ENCODE measurements around the gene IL2RG. TPM values are rescaled to one million over a fixed set of nuclear protein-coding genes. Genes with fewer than 3 reads are reported as not detected.

IL2RG gene
- 8.9 TPM for total RNA-seq

DNA sequence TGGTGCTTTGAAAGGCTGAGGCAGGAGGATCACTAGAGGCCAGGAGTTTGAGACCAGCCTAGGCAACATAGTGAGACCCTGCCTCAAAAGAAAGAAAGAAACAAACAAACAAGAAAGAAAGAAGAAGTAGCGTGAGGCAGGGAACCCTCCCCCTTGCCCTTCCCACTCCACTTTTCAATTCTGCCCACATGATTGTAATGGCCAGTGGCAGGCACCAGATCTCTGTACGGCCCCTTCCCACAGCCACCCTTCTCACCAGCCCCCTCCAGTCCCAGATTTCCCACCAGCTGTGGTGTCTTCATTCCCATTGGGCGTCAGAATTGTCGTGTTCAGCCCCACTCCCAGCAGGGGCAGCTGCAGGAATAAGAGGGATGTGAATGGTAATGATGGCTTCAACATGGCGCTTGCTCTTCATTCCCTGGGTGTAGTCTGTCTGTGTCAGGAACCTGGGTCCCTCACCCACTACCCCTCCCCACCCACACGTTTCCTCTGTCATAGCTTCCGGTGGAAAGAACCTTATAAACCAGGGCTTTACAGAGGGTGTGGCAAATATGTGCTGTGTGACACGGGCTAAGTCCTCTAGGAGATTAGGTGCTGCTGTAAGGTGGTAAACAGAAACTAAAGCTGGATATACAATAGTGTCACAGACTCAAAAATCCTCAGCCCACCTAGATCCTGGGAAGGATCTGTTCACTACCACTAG lies at the start of gene IL2RG:
IL2RG (minus strand) TSS at position 437 of the 703 bp plus-strand sequence; CDS start at position 399, 38 bp downstream.
- DNase-seq (ENCODE audit: low spot score) = peak; percentile 21

DNA sequence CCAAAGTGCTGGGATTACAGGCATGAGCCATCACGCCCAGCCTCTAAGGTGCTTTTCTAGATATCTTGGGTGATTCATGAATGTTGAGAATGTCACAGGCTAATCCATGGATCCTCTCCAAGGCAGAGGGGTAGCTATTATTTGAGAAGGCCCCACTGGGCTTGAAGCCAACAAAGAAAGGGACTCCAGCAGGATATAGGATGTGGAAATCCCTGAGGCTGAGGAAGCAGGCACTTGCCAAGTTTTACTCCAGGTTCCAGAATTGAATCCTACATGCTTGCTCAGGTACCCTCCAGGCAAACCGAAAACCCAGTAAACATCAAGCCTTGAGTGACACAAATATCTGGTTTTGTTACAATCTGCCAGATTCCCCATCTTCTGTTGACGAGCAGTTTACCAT lies 49.1 kb upstream of the IL2RG start:
- DNase-seq (ENCODE audit: low spot score) = no peak

DNA sequence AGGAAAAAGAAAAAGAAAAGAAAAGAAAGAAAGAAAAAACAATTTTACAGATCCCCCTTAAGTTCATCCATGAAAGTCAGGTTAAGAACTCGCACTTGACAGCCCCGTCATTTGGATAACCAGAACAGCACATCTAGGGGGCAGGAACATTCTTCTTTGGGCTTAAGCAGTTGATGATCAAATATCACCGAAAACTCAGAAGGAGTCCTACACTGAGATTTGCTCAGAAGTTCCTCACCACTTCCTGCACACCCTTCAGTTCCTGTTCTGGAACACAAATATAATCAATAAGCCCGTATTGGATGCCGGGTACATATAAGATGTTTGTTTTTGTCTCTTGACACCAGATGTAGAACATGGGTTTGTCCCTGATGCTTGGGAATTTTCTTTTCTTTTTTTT lies 48.0 kb upstream of the IL2RG start:
- no peak for DNase-seq (ENCODE audit: low spot score)

- DNase-seq (ENCODE audit: low spot score) = no peak
These were observed 47.2 kb upstream of the IL2RG start for GRCh38 chrX:71158603-71159002.

DNA sequence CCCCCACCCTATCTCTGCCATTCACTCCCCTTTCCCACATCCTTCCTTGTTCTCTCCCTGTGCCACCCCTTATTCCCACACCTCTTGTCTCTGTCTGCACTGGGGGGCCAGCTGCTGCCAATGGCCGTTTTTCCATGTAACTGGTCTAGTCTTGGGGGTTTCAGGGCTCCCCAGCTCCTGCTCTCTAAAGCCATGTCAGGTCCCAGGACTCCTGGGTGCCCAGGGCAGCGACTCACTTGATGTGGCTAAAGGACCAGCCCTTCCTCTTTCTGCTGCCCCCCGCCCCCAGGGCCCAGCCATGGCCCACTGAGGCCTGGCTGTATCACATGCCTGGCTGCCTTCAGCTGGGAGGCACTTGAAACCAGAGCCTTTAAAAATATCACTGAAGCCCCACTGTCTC lies 43.3 kb upstream of the IL2RG start:
- no peak for DNase-seq (ENCODE audit: low spot score)

DNA sequence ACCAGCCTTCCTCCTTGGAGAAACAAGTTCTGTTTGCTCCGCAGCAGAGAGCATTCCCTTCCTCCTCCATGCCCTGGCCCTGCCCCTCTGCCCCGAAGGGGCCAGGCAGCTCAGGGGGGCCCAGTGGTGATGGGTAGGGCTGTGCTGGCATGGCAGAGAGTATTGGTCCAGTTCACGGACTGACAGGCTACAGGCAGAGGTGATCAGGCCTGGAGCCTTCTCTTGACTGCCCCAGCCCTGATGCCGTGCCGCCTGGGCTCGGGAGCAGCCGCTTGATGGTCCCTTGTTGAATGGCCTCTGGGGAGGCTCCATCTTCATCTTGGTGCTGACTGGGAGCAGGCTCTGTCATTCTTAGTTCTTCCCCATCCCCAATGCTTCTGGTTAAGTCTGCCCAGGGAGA lies 42.8 kb upstream of the IL2RG start:
- DNase-seq (ENCODE audit: low spot score) = no peak

GRCh38 chrX:71151366-71151765 lies 40.0 kb upstream of the IL2RG start:
- DNase-seq (ENCODE audit: low spot score) = no peak

DNA sequence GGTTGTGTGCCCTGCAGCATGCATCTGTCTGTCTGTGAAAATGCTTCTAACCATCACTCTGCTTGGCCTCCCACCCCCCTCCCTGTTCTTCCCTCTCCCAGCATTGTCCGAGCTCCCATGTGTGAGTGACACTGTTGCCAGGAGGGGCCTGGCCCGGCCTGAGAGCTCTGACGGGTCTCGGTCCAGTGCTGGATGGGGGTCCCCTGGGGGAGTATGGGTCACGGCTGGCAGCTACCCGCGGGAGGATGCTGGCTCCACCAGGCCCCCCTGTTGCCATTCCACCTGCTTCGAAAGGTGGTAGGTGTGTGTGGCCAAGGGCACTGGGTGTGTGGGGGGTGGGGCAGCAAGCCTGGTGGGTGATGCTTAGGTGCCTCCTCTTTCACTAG lies 36.9 kb upstream of the IL2RG start:
- no peak for DNase-seq (ENCODE audit: low spot score)

DNA sequence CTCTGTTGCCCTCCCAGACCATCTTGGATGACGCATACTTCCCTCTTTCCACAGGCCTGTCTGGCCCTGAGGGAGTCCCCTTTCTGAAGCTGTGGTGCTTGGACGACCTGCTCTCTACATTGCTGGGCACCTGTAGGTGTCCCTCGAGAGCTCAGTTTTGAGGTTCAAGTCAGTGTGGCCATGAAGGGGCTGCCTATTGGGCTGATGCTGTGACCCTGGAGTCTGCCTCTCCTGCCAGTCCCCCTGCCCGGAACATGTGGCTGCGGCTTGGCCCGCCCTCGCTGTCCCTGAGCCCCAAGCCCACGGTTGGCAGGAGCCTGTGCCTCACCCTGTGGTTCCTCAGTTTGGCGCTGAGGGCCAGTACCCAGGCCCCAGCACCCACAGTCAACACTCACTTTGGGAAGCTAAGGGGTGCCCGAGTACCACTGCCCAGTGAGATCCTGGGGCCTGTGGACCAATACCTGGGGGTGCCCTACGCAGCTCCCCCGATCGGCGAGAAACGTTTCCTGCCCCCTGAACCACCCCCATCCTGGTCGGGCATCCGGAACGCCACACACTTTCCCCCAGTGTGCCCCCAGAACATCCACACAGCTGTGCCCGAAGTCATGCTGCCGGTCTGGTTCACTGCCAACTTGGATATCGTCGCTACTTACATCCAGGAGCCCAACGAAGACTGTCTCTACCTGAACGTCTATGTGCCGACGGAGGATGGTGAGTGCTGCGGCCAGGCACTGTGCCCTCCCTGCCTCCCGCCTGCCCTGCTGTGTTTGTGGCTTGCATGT lies 36.3 kb upstream of the IL2RG start:
- DNase-seq (ENCODE audit: low spot score) = no peak

GRCh38 chrX:71144651-71145050 lies 33.3 kb upstream of the IL2RG start, which contains the start of gene NLGN3:
NLGN3 (plus strand) TSS chrX:71144841; CDS start chrX:71147750, 2,909 bp downstream.
- DNase-seq (ENCODE audit: low spot score) = no peak

DNA sequence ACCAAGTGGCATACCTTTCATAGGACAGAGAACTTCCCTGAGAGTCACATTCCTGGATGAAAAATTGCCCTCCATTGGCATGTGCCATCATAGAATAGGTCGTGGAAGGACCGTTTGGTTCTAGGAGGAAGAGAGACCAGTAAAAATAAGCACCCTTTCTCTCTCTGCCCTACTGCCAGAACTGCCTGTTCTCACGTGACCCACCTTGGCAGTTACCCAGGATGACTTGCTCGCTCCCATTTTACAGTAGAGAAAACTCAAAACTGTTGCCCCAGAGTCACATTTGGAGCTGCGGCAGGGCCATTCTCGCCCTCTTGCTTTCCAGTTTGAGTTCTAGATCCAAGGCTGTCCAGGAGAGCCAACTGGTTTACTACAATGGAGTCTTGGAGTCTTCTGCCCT lies 32.1 kb upstream of the IL2RG start:
- peak; percentile 46 for DNase-seq (ENCODE audit: low spot score)

- DNase-seq (ENCODE audit: low spot score) = no peak
These were observed 29.1 kb upstream of the IL2RG start for GRCh38 chrX:71140440-71140839.

GRCh38 chrX:71131510-71131909 lies 20.1 kb upstream of the IL2RG start:
- no peak for DNase-seq (ENCODE audit: low spot score)

GRCh38 chrX:71128915-71129765 lies 17.8 kb upstream of the IL2RG start:
- DNase-seq (ENCODE audit: low spot score) = peak; percentile 56

DNA sequence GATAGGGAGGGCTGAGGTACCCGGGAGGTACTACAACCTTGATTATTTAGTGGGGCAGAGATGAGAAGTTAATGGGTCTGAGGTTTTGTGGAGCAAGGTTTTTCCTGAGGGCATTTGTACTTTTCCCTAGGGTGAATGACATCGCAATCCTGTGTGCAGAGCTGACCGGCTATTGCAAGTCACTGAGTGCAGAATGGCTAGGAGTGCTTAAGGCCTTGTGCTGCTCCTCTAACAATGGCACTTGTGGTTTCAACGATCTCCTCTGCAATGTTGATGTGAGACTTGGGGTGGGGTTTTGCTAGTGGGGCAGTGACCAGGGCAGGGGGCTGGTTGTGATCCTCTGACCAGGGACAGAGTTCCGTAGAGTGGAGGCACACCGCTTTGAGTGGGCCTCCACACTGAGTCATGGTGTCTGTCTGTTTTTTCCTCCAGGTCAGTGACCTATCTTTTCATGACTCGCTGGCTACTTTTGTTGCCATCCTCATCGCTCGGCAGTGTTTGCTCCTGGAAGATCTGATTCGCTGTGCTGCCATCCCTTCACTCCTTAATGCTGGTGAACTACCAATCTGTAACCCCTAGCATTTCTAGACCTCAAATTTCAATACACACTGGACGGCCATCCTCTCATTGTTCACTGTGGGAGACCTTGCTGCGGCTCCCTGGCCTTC lies 16.9 kb upstream of the IL2RG start:
- no peak for DNase-seq (ENCODE audit: low spot score)

DNA sequence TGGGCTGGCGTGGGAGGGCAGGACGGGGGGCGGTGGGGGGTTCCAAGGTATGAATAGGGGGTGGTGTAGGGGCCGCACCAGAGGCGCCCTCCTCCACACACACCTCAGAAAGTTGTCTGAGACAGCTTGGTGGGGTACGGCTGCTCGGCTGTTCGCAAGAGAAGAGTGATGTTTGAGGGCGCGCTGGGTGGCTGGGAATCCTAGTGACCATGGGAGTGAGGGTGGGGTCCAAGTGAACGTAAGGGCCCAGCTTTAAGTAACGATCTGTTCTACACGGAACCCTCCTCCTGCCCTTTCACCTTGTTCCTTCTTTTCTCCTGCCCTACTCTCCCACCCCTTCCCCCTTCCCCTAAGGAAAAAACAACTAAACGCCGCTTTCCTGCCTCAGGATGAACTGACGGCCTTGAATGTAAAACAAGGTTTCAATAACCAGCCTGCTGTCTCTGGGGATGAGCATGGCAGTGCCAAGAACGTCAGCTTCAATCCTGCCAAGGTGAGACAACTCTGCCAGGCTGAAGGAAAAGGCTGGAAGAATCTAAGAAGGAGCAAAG lies 7.7 kb upstream of the IL2RG start:
- DNase-seq (ENCODE audit: low spot score) = no peak

- DNase-seq (ENCODE audit: low spot score) = peak; percentile 84
These were observed 6.9 kb upstream of the IL2RG start, which contains the start of gene MED12 for GRCh38 chrX:71118032-71118984. MED12 (plus strand) TSS chrX:71118596; CDS start chrX:71118755, 159 bp downstream.

DNA sequence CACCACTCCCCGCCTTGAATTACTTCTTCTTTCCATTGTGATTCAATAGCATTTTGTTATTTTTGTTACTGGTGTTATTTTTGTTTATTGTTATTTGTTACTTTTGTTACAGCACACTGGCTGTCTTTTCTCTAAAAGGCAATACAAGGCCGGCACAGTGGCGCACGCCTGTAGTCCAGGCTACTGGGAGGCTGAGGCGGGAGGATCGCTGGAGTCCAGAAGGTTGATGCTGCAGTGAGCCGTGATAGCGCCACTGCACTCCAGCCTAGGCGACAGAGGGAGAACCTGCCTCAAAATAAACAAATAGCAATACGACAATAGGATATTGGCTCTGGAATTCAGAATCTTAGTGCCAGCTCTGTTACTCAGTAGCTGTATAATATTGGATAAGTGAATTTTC lies 6.0 kb upstream of the IL2RG start:
- no peak for DNase-seq (ENCODE audit: low spot score)

- DNase-seq (ENCODE audit: low spot score) = no peak
These were observed 599 bp upstream of the IL2RG start for GRCh38 chrX:71111921-71112431.

DNA sequence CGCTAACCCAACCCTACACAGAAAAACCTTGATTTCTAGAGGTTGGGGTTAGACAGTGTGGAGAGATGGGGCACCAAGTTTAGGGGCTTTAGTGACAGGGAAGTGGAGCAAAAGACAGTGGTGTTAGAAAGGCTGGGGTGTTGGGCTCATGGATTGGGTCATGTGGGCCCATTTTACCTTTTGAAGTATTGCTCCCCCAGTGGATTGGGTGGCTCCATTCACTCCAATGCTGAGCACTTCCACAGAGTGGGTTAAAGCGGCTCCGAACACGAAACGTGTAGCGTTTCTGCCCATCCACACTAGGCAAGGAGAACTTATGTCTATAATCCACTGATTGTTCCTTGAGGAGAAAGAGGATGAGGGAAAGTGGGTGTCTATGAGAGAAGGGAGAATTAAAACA lies 2.3 kb downstream of the IL2RG start:
- DNase-seq (ENCODE audit: low spot score) = no peak
